Esophagus muscularis mucosa (tissue), 4 donors: ENCODE data around the gene BAHCC1. TPM values are rescaled to one million over a fixed set of nuclear protein-coding genes. Genes with fewer than 3 reads are reported as not detected.

Experiments used
- DNase-seq: peaks from one replicate; pipeline ENCODE4 v3.0.0-alpha.2; 2017; ENCODE audit errors: extremely low spot score
- H3K27ac ChIP-seq, 4 donors: fragments of 200-600 bp; sonication (generic); replicated peaks in 1 of 4; 1 replicate in 3 of 4; 2 replicates in 1 of 4; pipeline ENCODE4 v1.5.1; 2016 to 2019; ENCODE audit warnings: mild to moderate bottlenecking in 1 of 4
- H3K27me3 ChIP-seq, 4 donors: fragments of 200-600 bp; sonication (generic); one replicate each; pipeline versions ENCODE4 v1.5.1 to v1.6.0; 2016 to 2019
- H3K36me3 ChIP-seq, 4 donors: fragments of 200-600 bp; sonication (generic); one replicate each; pipeline ENCODE4 v1.5.1; 2016 to 2019
- H3K4me1 ChIP-seq, 4 donors: fragments of 200-600 bp; sonication (generic); one replicate each; pipeline ENCODE4 v1.5.1; 2016 to 2019
- H3K4me3 ChIP-seq, 4 donors: fragments of 200-600 bp; sonication (generic); 1 replicate in 2 of 4; 2 replicates in 2 of 4; pipeline ENCODE4 v1.5.1; 2016 to 2019; ENCODE audit warnings: mild to moderate bottlenecking in 4 of 4, moderate library complexity in 1 of 4
- H3K9me3 ChIP-seq, 4 donors: fragments of 200-600 bp; sonication (generic); 1 replicate in 3 of 4; 2 replicates in 1 of 4; pipeline ENCODE4 v1.5.1; 2016 to 2019
- CTCF ChIP-seq, 3 experiments: fragments of 200-600 bp in 2 of 3; fragments of 450-650 bp in 1 of 3; sonication (generic) in 2 of 3; IDR thresholded peaks; one replicate each; pipeline ENCODE4 v1.5.1; 2017 to 2019; ENCODE audit warnings: antibody characterized with exemption in 3 of 3, mild to moderate bottlenecking in 2 of 3, moderate library complexity in 1 of 3
- EP300 ChIP-seq: sonication (generic); formaldehyde crosslinking; IDR thresholded peaks from one replicate; pipeline ENCODE4 v1.6.1; 2017; ENCODE audit warnings: antibody characterized with exemption
- POLR2A ChIP-seq: fragments of 450-650 bp; IDR thresholded peaks from one replicate; pipeline ENCODE4 v1.6.1; 2017; ENCODE audit warnings: antibody characterized with exemption, moderate library complexity, mild to moderate bottlenecking, low read depth
- POLR2AphosphoS5 ChIP-seq, 2 donors: sonication (generic); formaldehyde crosslinking; IDR thresholded peaks; one replicate each; pipeline ENCODE4 v1.6.1; 2017; ENCODE audit warnings: antibody characterized with exemption in 2 of 2
- WGBS: methylation state at CpG from one replicate; pipeline ENCODE4 v1.1.5; 2018; 5-methylcytosine and 5-hydroxymethylcytosine counted together
- intact Hi-C: fragments of 100-400 bp; cut with DNase I; formaldehyde crosslinking; loops from one replicate; pipeline ENCODE4 v1.15.1; 2023
- total RNA-seq, 4 donors: library from RNA; depleted of rRNA; stranded (reverse); fragments of >200 nt; gene quantifications; one replicate each; pipeline versions ENCODE4 v1.1.0 to v1.2.1, GENCODE V29; 2016

BAHCC1 gene
- total RNA-seq, 4 donors from 2014 or later = 15.9 to 38.1 (median 21.1) TPM

DNA sequence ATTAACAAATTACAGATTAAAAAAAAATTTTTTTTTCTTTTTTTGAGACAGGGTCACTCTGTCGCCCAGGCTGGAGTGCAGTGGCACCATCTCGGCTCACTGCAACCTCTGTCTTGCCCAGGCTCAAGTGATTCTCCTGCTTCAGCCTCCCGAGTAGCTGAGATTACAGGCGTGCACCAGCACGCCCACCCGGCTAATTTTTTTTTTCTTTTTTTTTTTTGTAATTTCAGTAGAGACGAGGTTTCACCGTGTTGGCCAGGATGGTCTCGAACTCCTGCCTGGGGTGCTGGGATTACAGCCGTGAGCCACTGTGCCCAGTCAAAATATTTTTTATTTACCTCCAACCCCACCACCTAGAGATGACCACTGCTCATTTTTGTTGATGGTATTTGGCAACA lies 91.8 kb downstream of the BAHCC1 start:
- Histone ChIP-seq H3K27me3 (peaks cover 0 to 4% (median 0%) of the 10 kb centered on the region in 4 donors), H3K9me3 (no peaks in the 10 kb centered on the region), H3K4me3 (peak overlapping the region; percentile 65 to 85 (median 70)), H3K36me3 (no peaks in the 10 kb centered on the region), H3K4me1 (peaks cover 37 to 65% (median 56%) of the 10 kb centered on the region in 4 donors), H3K27ac (no peak overlapping the region)
- TF ChIP-seq POLR2AphosphoS5 (IDR thresholded peaks at IDR 0.05) (no peak), CTCF (IDR thresholded peaks at IDR 0.05) (no peak), EP300 (no peak), POLR2A (no peak)
- intact Hi-C loops = no loop called here
- WGBS = 77% methylated on average over 10 of the region's 10 CpGs
- no peak for DNase-seq

GRCh38 chr17:81487487-81488275 lies 92.4 kb downstream of the BAHCC1 start:
- H3K27me3 ChIP-seq = peaks cover 0 to 4% (median 0%) of the 10 kb centered on the region in 4 donors
- no peak for DNase-seq
- TF ChIP-seq EP300 = no peak
- no peak for TF ChIP-seq POLR2A
- TF ChIP-seq CTCF (IDR thresholded peaks at IDR 0.05) = peak in 1 of 3 experiments; percentile 28
- TF ChIP-seq POLR2AphosphoS5 (IDR thresholded peaks at IDR 0.05) = peak; percentile 60 to 91
- intact Hi-C loops = no loop called here
- no peaks in the 10 kb centered on the region for H3K36me3 ChIP-seq
- 44% methylated on average over 15 of the region's 87 CpGs for WGBS
- H3K4me3 ChIP-seq = peak overlapping the region; percentile 65 to 85 (median 70)
- H3K9me3 ChIP-seq = no peaks in the 10 kb centered on the region
- peaks cover 37 to 59% (median 51%) of the 10 kb centered on the region in 4 donors for H3K4me1 ChIP-seq
- peak overlapping the region; percentile 74 to 90 (median 86) for H3K27ac ChIP-seq

GRCh38 chr17:81488276-81488860 lies 93.1 kb downstream of the BAHCC1 start:
- no CpG with 5 or more reads among the region's 52 CpGs for WGBS
- Histone ChIP-seq H3K27ac (peak overlapping the region; percentile 74 to 90 (median 86)), H3K9me3 (no peaks in the 10 kb centered on the region), H3K27me3 (peaks cover 0 to 4% (median 0%) of the 10 kb centered on the region in 4 donors), H3K36me3 (no peaks in the 10 kb centered on the region), H3K4me1 (peaks cover 33 to 52% (median 44%) of the 10 kb centered on the region in 4 donors), H3K4me3 (peak overlapping the region; percentile 65 to 85 (median 70))
- intact Hi-C loops = no loop called here
- TF ChIP-seq POLR2A (no peak), CTCF (IDR thresholded peaks at IDR 0.05) (no peak), EP300 (no peak), POLR2AphosphoS5 (IDR thresholded peaks at IDR 0.05) (no peak)
- DNase-seq = no peak

GRCh38 chr17:81489012-81489997 lies 94.0 kb downstream of the BAHCC1 start:
- peak overlapping the region in 3 of 4 donors; percentile 68 to 85 (median 73) for H3K4me3 ChIP-seq
- H3K36me3 ChIP-seq = no peaks in the 10 kb centered on the region
- DNase-seq = no peak
- no peaks in the 10 kb centered on the region for H3K9me3 ChIP-seq
- WGBS = 82% methylated on average over 15 of the region's 27 CpGs
- intact Hi-C loops = no loop called here
- H3K27ac ChIP-seq = no peak overlapping the region
- H3K4me1 ChIP-seq = peaks cover 25 to 43% (median 35%) of the 10 kb centered on the region in 4 donors
- TF ChIP-seq EP300 = no peak
- TF ChIP-seq POLR2AphosphoS5 (IDR thresholded peaks at IDR 0.05) = no peak
- no peak for TF ChIP-seq POLR2A
- no peak for TF ChIP-seq CTCF (IDR thresholded peaks at IDR 0.05)
- H3K27me3 ChIP-seq = peaks cover 0 to 4% (median 0%) of the 10 kb centered on the region in 4 donors
